GM23338 (cell line): ENCODE results near the gene CCDC97. TPM values are rescaled to one million over a fixed set of nuclear protein-coding genes. Genes with fewer than 3 reads are reported as not detected.

ENCODE experiments used
- ATAC-seq: fragments of 200-7000 bp; cut with Tn5 transposase; 3 replicates; pipeline ENCODE4 v1.9.1; 2020
- DNase-seq: peaks from one replicate; pipeline ENCODE4 v3.0.0-alpha.2; 2015; ENCODE audit warnings: low spot score
- H2AFZ ChIP-seq: fragments of 200-600 bp; sonication (generic); 2 replicates; pipeline ENCODE4 v1.8.0; 2016; ENCODE audit warnings: antibody characterized with exemption, mild to moderate bottlenecking, moderate library complexity
- H3F3A ChIP-seq: fragments of 200-600 bp; sonication (generic); replicated peaks from 2 replicates; pipeline ENCODE4 v1.8.0; 2017; ENCODE audit warnings: antibody characterized with exemption, mixed run types, low read depth
- H3K27ac ChIP-seq: fragments of 200-600 bp; sonication (generic); 2 replicates; pipeline ENCODE4 v1.6.1; 2016; ENCODE audit warnings: low read depth
- H3K27me3 ChIP-seq: fragments of 200-600 bp; sonication (generic); 2 replicates; pipeline ENCODE4 v1.8.0; 2016; ENCODE audit warnings: mild to moderate bottlenecking, mixed run types, moderate library complexity; ENCODE audit not compliant: insufficient read depth
- H3K36me3 ChIP-seq: fragments of 200-600 bp; sonication (generic); 2 replicates; pipeline ENCODE4 v1.8.0; 2016; ENCODE audit warnings: mild to moderate bottlenecking; ENCODE audit not compliant: insufficient read depth
- H3K4me1 ChIP-seq: fragments of 200-600 bp; sonication (generic); 2 replicates; pipeline ENCODE4 v1.8.0; 2016; ENCODE audit warnings: mild to moderate bottlenecking, moderate library complexity; ENCODE audit not compliant: insufficient read depth
- H3K4me2 ChIP-seq: fragments of 200-600 bp; sonication (generic); 2 replicates; pipeline ENCODE4 v1.7.1; 2017; ENCODE audit warnings: mixed run types
- H3K4me3 ChIP-seq: fragments of 200-600 bp; sonication (generic); 2 replicates; pipeline ENCODE4 v1.6.1; 2016; ENCODE audit warnings: mixed run types
- H3K79me2 ChIP-seq: fragments of 200-600 bp; sonication (generic); replicated peaks from 2 replicates; pipeline ENCODE4 v1.8.0; 2017; ENCODE audit warnings: mild to moderate bottlenecking; ENCODE audit not compliant: insufficient read depth
- H3K9me2 ChIP-seq: fragments of 200-600 bp; sonication (generic); 2 replicates; pipeline ENCODE4 v1.8.0; 2017; ENCODE audit not compliant: insufficient read depth
- H4K20me1 ChIP-seq: fragments of 200-600 bp; sonication (generic); replicated peaks from 2 replicates; pipeline ENCODE4 v1.8.0; 2017; ENCODE audit warnings: mild to moderate bottlenecking; ENCODE audit not compliant: insufficient read depth
- H3K27ac Mint-ChIP-seq: 2 replicates; pipeline ENCODE4 v1.8.0; 2020; ENCODE audit warnings: inconsistent platforms, mild to moderate bottlenecking, moderate library complexity, mixed read lengths
- H3K27me3 Mint-ChIP-seq: 3 replicates; pipeline ENCODE4 v1.8.0; 2022; ENCODE audit warnings: low read depth, mild to moderate bottlenecking, moderate library complexity, mixed read lengths, inconsistent platforms; ENCODE audit not compliant: insufficient read depth, poor library complexity
- H3K36me3 Mint-ChIP-seq: 3 replicates; pipeline ENCODE4 v1.8.0; 2021; ENCODE audit warnings: low read depth, mild to moderate bottlenecking, inconsistent platforms, moderate library complexity, mixed read lengths
- H3K4me1 Mint-ChIP-seq: 3 replicates; pipeline ENCODE4 v1.8.0; 2020; ENCODE audit warnings: mild to moderate bottlenecking, inconsistent platforms, mixed read lengths
- H3K4me3 Mint-ChIP-seq: 3 replicates; pipeline ENCODE4 v1.8.0; 2021; ENCODE audit warnings: moderate library complexity, mild to moderate bottlenecking, inconsistent platforms, mixed read lengths
- H3K9me3 Mint-ChIP-seq: 3 replicates; pipeline ENCODE4 v1.8.0; 2020; ENCODE audit warnings: moderate library complexity, mild to moderate bottlenecking, inconsistent platforms, mixed read lengths
- JUNB ChIP-seq: IDR thresholded peaks from one replicate; pipeline ENCODE4 v1.6.1; 2016; ENCODE audit warnings: antibody characterized with exemption; ENCODE audit not compliant: unreplicated experiment
- POLR2AphosphoS5 ChIP-seq: IDR thresholded peaks from 2 replicates; pipeline ENCODE4 v1.6.1; 2016; ENCODE audit warnings: antibody characterized with exemption, low read depth
- ZNF114 ChIP-seq: fragments of 250-450 bp; sonication (Bioruptor Pico); IDR thresholded peaks from 2 replicates; pipeline ENCODE4 v1.5.0; 2020; ENCODE audit warnings: mild to moderate bottlenecking, moderate library complexity
- polyA plus RNA-seq: library from polyadenylated mRNA; unstranded; fragments of >200 nt; fragmentation: Nextera tagmentation; extraction: Ambion mirVana; gene quantifications from 2 replicates; pipeline ENCODE4 v1.2.1, GENCODE V29; 2016
- total RNA-seq: library from RNA; depleted of rRNA; stranded (reverse); fragments of >200 nt; shearing (Covaris generic); gene quantifications from 2 replicates; pipeline ENCODE4 v1.2.3, GENCODE V29; 2014
- TF ChIP-seq, protein P1 (sequence below): IDR thresholded peaks from 2 replicates; pipeline ENCODE4 v1.6.1; 2016; ENCODE audit warnings: antibody characterized with exemption
- TF ChIP-seq, protein P2 (sequence below), 2 experiments: fragments of 200-600 bp in 1 of 2; sonication (generic) in 1 of 2; conservative IDR thresholded peaks; 2 replicates each; pipeline versions ENCODE4 v1.5.1 to v1.6.1; 2016 to 2017; ENCODE audit warnings: antibody characterized with exemption in 2 of 2, low read depth in 2 of 2, mild to moderate bottlenecking in 2 of 2, moderate library complexity in 1 of 2
- TF ChIP-seq, protein P3 (sequence below): IDR thresholded peaks from one replicate; pipeline ENCODE4 v1.6.1; 2018; ENCODE audit warnings: antibody characterized with exemption; ENCODE audit not compliant: unreplicated experiment

Gene CCDC97
- total and polyA plus RNA-seq, 2 experiments from 2014 or later, result 8.0 to 11.0 TPM

DNA sequence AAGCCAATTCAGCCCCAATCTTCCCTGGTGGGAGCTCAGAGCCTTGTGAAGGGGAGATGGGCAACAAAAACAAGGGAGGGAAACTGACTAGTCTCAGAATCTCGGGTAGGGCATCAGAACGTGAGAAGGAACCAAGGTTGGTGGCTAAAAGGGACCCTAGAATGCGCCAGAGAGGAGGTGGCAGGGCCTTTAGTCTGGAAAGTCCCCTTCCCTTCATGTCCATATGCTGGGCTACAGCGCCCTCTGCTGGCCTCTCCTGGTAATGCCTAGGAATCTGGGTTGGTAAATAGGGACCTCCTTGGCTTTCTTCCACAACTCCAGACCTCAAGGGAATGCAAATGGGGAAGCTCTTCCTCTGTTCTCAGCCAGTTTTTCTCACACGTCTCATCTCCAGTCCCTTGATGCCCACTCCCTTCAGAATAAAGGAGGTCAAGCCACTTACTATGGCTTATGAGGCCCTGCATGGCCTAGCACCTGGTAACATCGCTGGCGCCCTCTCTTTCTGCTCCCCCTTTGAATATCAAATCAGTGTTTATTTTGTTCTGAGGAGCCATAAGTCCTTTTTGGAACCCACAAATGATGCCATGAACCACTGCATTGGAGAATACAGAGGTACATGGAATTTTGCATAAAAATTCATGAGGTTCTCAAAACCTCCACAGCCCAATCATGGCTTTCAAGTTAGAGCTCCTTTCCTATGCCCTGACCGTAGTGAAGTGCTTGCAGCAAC is 1.4 kb upstream of the CCDC97 start:
- peaks cover 38% of the 10 kb centered on the region for H3K36me3 ChIP-seq
- no peaks in the 10 kb centered on the region for H3K27me3 ChIP-seq
- Mint-ChIP-seq H3K4me1 (peaks cover 24% of the 10 kb centered on the region), H3K27ac (peak overlapping the region; percentile 74), H3K36me3 (peaks cover 52% of the 10 kb centered on the region), H3K27me3 (peaks cover 34% of the 10 kb centered on the region), H3K4me3 (peak overlapping the region; percentile 93), H3K9me3 (no peaks in the 10 kb centered on the region; the same call in 2 of the 3 replicates)
- H3K79me2 ChIP-seq, result peaks cover 21% of the 10 kb centered on the region
- peak; percentile 96 for DNase-seq
- peaks cover 5% of the 10 kb centered on the region; the same call in 1 of the 2 replicates for H4K20me1 ChIP-seq
- peak overlapping the region; percentile 86; the same call in 1 of the 2 replicates for H3K4me2 ChIP-seq
- peak overlapping the region; percentile 90; the same call in 1 of the 2 replicates for H3K27ac ChIP-seq
- no peaks in the 10 kb centered on the region for H3K9me2 ChIP-seq
- peaks cover 16% of the 10 kb centered on the region for H3K4me1 ChIP-seq
- no peak overlapping the region for H3K4me3 ChIP-seq
- ATAC-seq, result peak; percentile 68
- H2AFZ ChIP-seq, result no peak overlapping the region
- TF ChIP-seq JUNB (no peak), POLR2AphosphoS5 (peak; percentile 56), ZNF114 (CRISPR knock-in tag) (no peak)
- TF ChIP-seq, protein P1, sequence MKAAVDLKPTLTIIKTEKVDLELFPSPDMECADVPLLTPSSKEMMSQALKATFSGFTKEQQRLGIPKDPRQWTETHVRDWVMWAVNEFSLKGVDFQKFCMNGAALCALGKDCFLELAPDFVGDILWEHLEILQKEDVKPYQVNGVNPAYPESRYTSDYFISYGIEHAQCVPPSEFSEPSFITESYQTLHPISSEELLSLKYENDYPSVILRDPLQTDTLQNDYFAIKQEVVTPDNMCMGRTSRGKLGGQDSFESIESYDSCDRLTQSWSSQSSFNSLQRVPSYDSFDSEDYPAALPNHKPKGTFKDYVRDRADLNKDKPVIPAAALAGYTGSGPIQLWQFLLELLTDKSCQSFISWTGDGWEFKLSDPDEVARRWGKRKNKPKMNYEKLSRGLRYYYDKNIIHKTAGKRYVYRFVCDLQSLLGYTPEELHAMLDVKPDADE, result no peak
- TF ChIP-seq, protein P2, sequence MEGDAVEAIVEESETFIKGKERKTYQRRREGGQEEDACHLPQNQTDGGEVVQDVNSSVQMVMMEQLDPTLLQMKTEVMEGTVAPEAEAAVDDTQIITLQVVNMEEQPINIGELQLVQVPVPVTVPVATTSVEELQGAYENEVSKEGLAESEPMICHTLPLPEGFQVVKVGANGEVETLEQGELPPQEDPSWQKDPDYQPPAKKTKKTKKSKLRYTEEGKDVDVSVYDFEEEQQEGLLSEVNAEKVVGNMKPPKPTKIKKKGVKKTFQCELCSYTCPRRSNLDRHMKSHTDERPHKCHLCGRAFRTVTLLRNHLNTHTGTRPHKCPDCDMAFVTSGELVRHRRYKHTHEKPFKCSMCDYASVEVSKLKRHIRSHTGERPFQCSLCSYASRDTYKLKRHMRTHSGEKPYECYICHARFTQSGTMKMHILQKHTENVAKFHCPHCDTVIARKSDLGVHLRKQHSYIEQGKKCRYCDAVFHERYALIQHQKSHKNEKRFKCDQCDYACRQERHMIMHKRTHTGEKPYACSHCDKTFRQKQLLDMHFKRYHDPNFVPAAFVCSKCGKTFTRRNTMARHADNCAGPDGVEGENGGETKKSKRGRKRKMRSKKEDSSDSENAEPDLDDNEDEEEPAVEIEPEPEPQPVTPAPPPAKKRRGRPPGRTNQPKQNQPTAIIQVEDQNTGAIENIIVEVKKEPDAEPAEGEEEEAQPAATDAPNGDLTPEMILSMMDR (conservative IDR thresholded peaks at IDR 0.05; ENCODE audit: low read depth in 2 of 2), result peak; percentile 98 to 99
- TF ChIP-seq, protein P3, sequence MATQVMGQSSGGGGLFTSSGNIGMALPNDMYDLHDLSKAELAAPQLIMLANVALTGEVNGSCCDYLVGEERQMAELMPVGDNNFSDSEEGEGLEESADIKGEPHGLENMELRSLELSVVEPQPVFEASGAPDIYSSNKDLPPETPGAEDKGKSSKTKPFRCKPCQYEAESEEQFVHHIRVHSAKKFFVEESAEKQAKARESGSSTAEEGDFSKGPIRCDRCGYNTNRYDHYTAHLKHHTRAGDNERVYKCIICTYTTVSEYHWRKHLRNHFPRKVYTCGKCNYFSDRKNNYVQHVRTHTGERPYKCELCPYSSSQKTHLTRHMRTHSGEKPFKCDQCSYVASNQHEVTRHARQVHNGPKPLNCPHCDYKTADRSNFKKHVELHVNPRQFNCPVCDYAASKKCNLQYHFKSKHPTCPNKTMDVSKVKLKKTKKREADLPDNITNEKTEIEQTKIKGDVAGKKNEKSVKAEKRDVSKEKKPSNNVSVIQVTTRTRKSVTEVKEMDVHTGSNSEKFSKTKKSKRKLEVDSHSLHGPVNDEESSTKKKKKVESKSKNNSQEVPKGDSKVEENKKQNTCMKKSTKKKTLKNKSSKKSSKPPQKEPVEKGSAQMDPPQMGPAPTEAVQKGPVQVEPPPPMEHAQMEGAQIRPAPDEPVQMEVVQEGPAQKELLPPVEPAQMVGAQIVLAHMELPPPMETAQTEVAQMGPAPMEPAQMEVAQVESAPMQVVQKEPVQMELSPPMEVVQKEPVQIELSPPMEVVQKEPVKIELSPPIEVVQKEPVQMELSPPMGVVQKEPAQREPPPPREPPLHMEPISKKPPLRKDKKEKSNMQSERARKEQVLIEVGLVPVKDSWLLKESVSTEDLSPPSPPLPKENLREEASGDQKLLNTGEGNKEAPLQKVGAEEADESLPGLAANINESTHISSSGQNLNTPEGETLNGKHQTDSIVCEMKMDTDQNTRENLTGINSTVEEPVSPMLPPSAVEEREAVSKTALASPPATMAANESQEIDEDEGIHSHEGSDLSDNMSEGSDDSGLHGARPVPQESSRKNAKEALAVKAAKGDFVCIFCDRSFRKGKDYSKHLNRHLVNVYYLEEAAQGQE, result no peak
- H3F3A ChIP-seq, result peaks cover 50% of the 10 kb centered on the region
